K562 (cell line): ENCODE data around the gene DUOX2. TPM values are rescaled to one million over a fixed set of nuclear protein-coding genes. Genes with fewer than 3 reads are reported as not detected.

ENCODE experiments used
- ATAC-seq: fragments of 200-7000 bp; cut with Tn5 transposase; 3 replicates; pipeline ENCODE4 v1.9.1; 2020; ENCODE audit warnings: moderate library complexity
- BruUV-seq: library from RNA; stranded (reverse); fragments of 400-500 nt; replicated peaks from 2 replicates; lab custom pipeline; 2021; lab: Mats Ljungman, UMichigan
- CTCF ChIA-PET: fragments of 300-600 bp; formaldehyde crosslinking; extraction: SDS; loops from one replicate; lab custom pipeline; 2021; ENCODE audit warnings: low intra/inter-chr PET ratio; lab: Yijun Ruan, JAX
- POLR2A ChIA-PET: fragments of 300-600, 350-650 bp; sonication (Branson Sonifier 250); formaldehyde crosslinking; extraction: SDS; loops from one replicate; lab custom pipeline; 2021; ENCODE audit warnings: antibody characterized with exemption, inconsistent platforms; lab: Yijun Ruan, JAX
- DNase-seq, 4 experiments: peaks; one replicate each; pipeline versions ENCODE4 v3.0.0 to v3.0.0-alpha.2; 2011 to 2018; ENCODE audit warnings: low spot score in 3 of 4, mixed read lengths in 3 of 4; ENCODE audit errors: extremely low read depth in 1 of 4
- FAIRE-seq: peaks from 2 replicates; lab custom pipeline; 2011; peaks lifted over from hg19 to GRCh38; lab: Jason Lieb, UNC
- H2AFZ ChIP-seq: 2 replicates; pipeline ENCODE4 v1.6.0; 2011; ENCODE audit warnings: low read depth, low read length, control low read depth, inconsistent platforms
- H3K27ac ChIP-seq: fragments of 200-600 bp; 3 replicates; pipeline ENCODE4 v1.8.0; 2011; ENCODE audit warnings: low read depth, mild to moderate bottlenecking, control low read depth, inconsistent platforms, low read length, moderate library complexity, mixed read lengths; ENCODE audit errors: extremely low read depth
- H3K27me3 ChIP-seq, 2 experiments: fragments of 300-600 bp in 1 of 2; 2 replicates in 1 of 2; 3 replicates in 1 of 2; pipeline versions ENCODE4 v1.6.0 to v1.8.0; 2011; ENCODE audit warnings: inconsistent platforms in 2 of 2, low read length in 2 of 2, mild to moderate bottlenecking in 1 of 2, mixed read lengths in 1 of 2, moderate library complexity in 1 of 2; ENCODE audit not compliant: control insufficient read depth in 2 of 2, insufficient read depth in 2 of 2
- H3K36me3 ChIP-seq: fragments of 300-600 bp; 3 replicates; pipeline ENCODE4 v1.8.0; 2011; ENCODE audit warnings: mild to moderate bottlenecking, low read length, inconsistent platforms; ENCODE audit not compliant: control insufficient read depth, insufficient read depth
- H3K4me1 ChIP-seq, 2 experiments: fragments of 200-600 bp in 1 of 2; replicated peaks in 1 of 2; 2 replicates in 1 of 2; 3 replicates in 1 of 2; pipeline versions ENCODE4 v1.5.1 to v1.8.0; 2011; ENCODE audit warnings: inconsistent platforms in 2 of 2, low read length in 2 of 2, mild to moderate bottlenecking in 1 of 2, mixed read lengths in 1 of 2, moderate library complexity in 1 of 2; ENCODE audit not compliant: control insufficient read depth in 2 of 2, insufficient read depth in 2 of 2
- H3K4me2 ChIP-seq: 2 replicates; pipeline ENCODE4 v1.6.1; 2011; ENCODE audit warnings: low read length, control low read depth, inconsistent platforms, mixed read lengths; ENCODE audit not compliant: insufficient read depth
- H3K4me3 ChIP-seq: fragments of 200-600 bp; sonication (generic), shearing (Covaris generic); 2 replicates; pipeline ENCODE4 v1.5.1; 2016; ENCODE audit warnings: control low read depth, inconsistent platforms
- H3K79me2 ChIP-seq: fragments of 200-600 bp; 3 replicates; pipeline ENCODE4 v1.8.0; 2011; ENCODE audit warnings: low read length, inconsistent platforms; ENCODE audit not compliant: control insufficient read depth, insufficient read depth
- H3K9ac ChIP-seq, 2 experiments: 2 replicates each; pipeline versions ENCODE4 v1.6.0 to v1.6.1; 2011; ENCODE audit warnings: low read depth in 2 of 2, low read length in 2 of 2, control low read depth in 1 of 2, inconsistent platforms in 1 of 2, mild to moderate bottlenecking in 1 of 2, mixed read lengths in 1 of 2; ENCODE audit not compliant: insufficient read depth in 1 of 2
- H3K9me1 ChIP-seq: one replicate; pipeline ENCODE4 v1.6.0; 2011; ENCODE audit warnings: inconsistent platforms, mild to moderate bottlenecking, low read length, moderate library complexity; ENCODE audit not compliant: control insufficient read depth, insufficient read depth
- H3K9me3 ChIP-seq: replicated peaks from 2 replicates; pipeline ENCODE4 v1.5.1; 2011; ENCODE audit warnings: low read depth, low read length, inconsistent platforms; ENCODE audit not compliant: control insufficient read depth, insufficient read depth
- H4K20me1 ChIP-seq: replicated peaks from 2 replicates; pipeline ENCODE4 v1.6.1; 2011; ENCODE audit warnings: low read length, inconsistent platforms, mixed read lengths; ENCODE audit not compliant: control insufficient read depth, insufficient read depth
- ARNT ChIP-seq, 2 experiments: fragments of 450-650 bp; IDR thresholded peaks; 2 replicates each; pipeline ENCODE4 v1.6.1; 2016; ENCODE audit warnings: mild to moderate bottlenecking in 1 of 2
- KDM5B ChIP-seq: fragments of 200-600 bp; sonication (generic); IDR thresholded peaks from 2 replicates; pipeline ENCODE4 v1.6.1; 2012; ENCODE audit warnings: low read depth, mild to moderate bottlenecking, moderate library complexity, low read length, control low read depth, inconsistent platforms; ENCODE audit not compliant: insufficient replicate concordance
- MLLT1 ChIP-seq, 2 experiments: fragments of 450-650 bp; IDR thresholded peaks; 2 replicates each; pipeline ENCODE4 v1.6.1; 2016
- PHF8 ChIP-seq: fragments of 200-600 bp; sonication (generic); IDR thresholded peaks from 2 replicates; pipeline ENCODE4 v1.6.1; 2012; ENCODE audit warnings: mixed run types, mild to moderate bottlenecking, inconsistent platforms, low read length, moderate library complexity, borderline replicate concordance
- SMAD1 ChIP-seq: fragments of 150-350 bp; IDR thresholded peaks from 2 replicates; pipeline ENCODE4 v1.6.1; 2014; ENCODE audit warnings: low read length, low read depth; ENCODE audit not compliant: partially characterized antibody
- ZBED1 ChIP-seq: IDR thresholded peaks from 2 replicates; pipeline ENCODE4 v1.6.1; 2014
- ZNF277 ChIP-seq: fragments of 250-450 bp; sonication (Bioruptor Pico); IDR thresholded peaks from 2 replicates; pipeline ENCODE4 v1.8.0; 2022; ENCODE audit warnings: inconsistent platforms, mild to moderate bottlenecking, moderate library complexity, borderline replicate concordance
- ZNF75A ChIP-seq: fragments of 450-650 bp; formaldehyde crosslinking; IDR thresholded peaks from 2 replicates; pipeline ENCODE4 v1.4.0; 2020; ENCODE audit warnings: mild to moderate bottlenecking
- WGBS: fragments of 100-300 bp; shearing (Covaris generic); methylation state at CpG from one replicate; pipeline ENCODE4 v1.1.6; 2016; ENCODE audit warnings: low coverage, mixed read lengths; ENCODE audit not compliant: insufficient coverage; ENCODE audit errors: missing lambda C conversion rate; 5-methylcytosine and 5-hydroxymethylcytosine counted together
- in situ Hi-C: fragments of 300-500 bp; cut with MboI; formaldehyde crosslinking; loops from 4 replicates; pipeline ENCODE4 v1.15.0; 2018; ENCODE audit warnings: inconsistent platforms, mixed read lengths
- intact Hi-C: fragments of 100-400 bp; cut with micrococcal nuclease; formaldehyde crosslinking; loops from 2 replicates; pipeline ENCODE4 v1.14.2; 2022
- polyA plus RNA-seq, 8 experiments: library from polyadenylated mRNA; depleted of rRNA in 4 of 8; stranded (reverse) in 5 of 8; unstranded in 3 of 8; fragments of >200 nt; fragmentation: Nextera tagmentation in 2 of 8; fragmentation: Illumina TruSeq in 1 of 8; extraction: Ambion mirVana in 2 of 8; extraction: Trizol in 1 of 8; gene quantifications; 2 replicates each; pipeline versions ENCODE4 v1.2.1 to v1.2.3, GENCODE V29; 2011 to 2014; ENCODE audit warnings: inconsistent platforms in 1 of 8, missing spikeins in 1 of 8
- total RNA-seq, 7 experiments: library from RNA; depleted of rRNA in 6 of 7; stranded (reverse); fragments of >200 nt in 6 of 7; fragmentation: Illumina TruSeq in 2 of 7; extraction: Trizol in 2 of 7; gene quantifications; 2 replicates each; pipeline versions ENCODE4 v1.2.1 to v1.2.3, GENCODE V29; 2011 to 2021; ENCODE audit warnings: low replicate concordance in 1 of 7

DUOX2 gene
- total and polyA plus RNA-seq, 9 of the 15 experiments (the other 6 are each of a cell fraction or from before 2014, with no cell fraction given) = 0.01 to 0.03 (median 0.02) TPM; not detected in 6

- intact Hi-C loops (no loop called here), in situ Hi-C loops (no loop called here)
- H3K36me3 ChIP-seq = no peaks in the 10 kb centered on the region
- H3K4me2 ChIP-seq = no peak overlapping the region
- no peak for ATAC-seq
- BruUV-seq = no TSS peak
- H3K27ac ChIP-seq = no peak overlapping the region
- peaks cover 3% of the 10 kb centered on the region; the same call in 1 of the 2 replicates for H4K20me1 ChIP-seq
- ChIA-PET POLR2A (interaction anchor here (0.7 to 1.2 kb wide), 3 partner anchors 9 to 15 kb away, joined by 3 to 4 read pairs (median 3); no protein-coding TSS in a partner anchor), CTCF (no interaction called here)
- peaks cover 16 to 41% of the 10 kb centered on the region in 2 experiments for H3K27me3 ChIP-seq
- H3K9me3 ChIP-seq = no peaks in the 10 kb centered on the region
- TF ChIP-seq ZNF277 (CRISPR knock-in tag) = no peak
- no peak for TF ChIP-seq MLLT1 (IDR thresholded peaks at IDR 0.05)
- no peak for TF ChIP-seq ZNF75A (CRISPR knock-in tag)
- TF ChIP-seq ARNT (IDR thresholded peaks at IDR 0.05) = no peak
- no peak for TF ChIP-seq SMAD1
- TF ChIP-seq ZBED1 = no peak
- TF ChIP-seq KDM5B = no peak
- TF ChIP-seq PHF8 = no peak
- no peak overlapping the region for H3K9ac ChIP-seq
- no peak overlapping the region for H2AFZ ChIP-seq
- H3K79me2 ChIP-seq = no peaks in the 10 kb centered on the region
- no peak for DNase-seq
- WGBS = 9% methylated on average over 9 of the region's 9 CpGs
- no peaks in the 10 kb centered on the region for H3K9me1 ChIP-seq
- peaks cover 0 to 3% of the 10 kb centered on the region in 2 experiments; a peak in 1 of 5 replicates for H3K4me1 ChIP-seq
- FAIRE-seq = no peak
- no peak overlapping the region for H3K4me3 ChIP-seq
Measured at GRCh38 chr15:45144775-45145174, 30.8 kb upstream of the DUOX2 start.
